ENCODE data around the gene CERCAM.

DNA sequence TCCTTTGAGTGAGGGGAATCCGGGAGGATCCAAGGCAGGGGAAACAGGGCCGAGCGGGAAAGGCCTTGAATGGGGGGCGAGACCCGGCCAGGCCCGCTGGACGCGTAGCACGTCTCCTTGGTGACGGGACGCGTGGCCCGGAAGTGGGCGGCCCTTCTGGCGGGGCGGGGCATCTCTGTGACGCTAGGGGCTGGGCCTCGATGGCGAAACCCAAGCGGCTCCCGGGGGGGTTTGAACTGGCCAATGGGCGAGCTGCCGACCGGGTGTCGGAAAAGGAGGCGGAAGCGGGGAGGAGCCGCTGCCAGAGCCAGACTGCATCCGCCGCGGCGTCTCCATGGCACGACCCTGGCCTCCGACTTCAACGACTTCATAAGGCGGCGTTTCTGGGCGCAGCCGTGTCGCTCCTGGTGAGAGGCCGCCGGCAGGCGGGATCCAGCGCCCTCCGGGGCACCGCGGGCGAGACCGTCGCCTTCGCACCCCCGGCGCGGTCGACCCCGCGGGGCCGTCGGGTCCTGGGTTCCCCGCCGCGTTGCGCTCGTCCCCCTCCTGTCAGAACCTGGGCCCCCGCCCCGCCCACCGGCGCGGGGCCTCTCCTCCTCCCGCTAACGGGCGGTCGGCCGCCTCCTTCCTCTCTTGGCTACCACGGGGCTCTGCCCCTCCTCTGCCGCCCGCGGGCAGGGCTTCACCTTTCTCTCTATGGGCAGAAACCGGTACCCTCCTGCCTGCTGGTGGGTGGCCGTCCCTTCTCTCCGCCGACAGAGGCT is 35.4 kb downstream of the CERCAM start, which contains the start of gene ODF2:
- TF ChIP-seq POLR2A (IDR thresholded peaks at IDR 0.05; ENCODE audit: low read length) = peak; percentile 55
- TF ChIP-seq, protein P1, sequence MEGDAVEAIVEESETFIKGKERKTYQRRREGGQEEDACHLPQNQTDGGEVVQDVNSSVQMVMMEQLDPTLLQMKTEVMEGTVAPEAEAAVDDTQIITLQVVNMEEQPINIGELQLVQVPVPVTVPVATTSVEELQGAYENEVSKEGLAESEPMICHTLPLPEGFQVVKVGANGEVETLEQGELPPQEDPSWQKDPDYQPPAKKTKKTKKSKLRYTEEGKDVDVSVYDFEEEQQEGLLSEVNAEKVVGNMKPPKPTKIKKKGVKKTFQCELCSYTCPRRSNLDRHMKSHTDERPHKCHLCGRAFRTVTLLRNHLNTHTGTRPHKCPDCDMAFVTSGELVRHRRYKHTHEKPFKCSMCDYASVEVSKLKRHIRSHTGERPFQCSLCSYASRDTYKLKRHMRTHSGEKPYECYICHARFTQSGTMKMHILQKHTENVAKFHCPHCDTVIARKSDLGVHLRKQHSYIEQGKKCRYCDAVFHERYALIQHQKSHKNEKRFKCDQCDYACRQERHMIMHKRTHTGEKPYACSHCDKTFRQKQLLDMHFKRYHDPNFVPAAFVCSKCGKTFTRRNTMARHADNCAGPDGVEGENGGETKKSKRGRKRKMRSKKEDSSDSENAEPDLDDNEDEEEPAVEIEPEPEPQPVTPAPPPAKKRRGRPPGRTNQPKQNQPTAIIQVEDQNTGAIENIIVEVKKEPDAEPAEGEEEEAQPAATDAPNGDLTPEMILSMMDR (IDR thresholded peaks at IDR 0.05) = no peak
- TF ChIP-seq, protein P2, sequence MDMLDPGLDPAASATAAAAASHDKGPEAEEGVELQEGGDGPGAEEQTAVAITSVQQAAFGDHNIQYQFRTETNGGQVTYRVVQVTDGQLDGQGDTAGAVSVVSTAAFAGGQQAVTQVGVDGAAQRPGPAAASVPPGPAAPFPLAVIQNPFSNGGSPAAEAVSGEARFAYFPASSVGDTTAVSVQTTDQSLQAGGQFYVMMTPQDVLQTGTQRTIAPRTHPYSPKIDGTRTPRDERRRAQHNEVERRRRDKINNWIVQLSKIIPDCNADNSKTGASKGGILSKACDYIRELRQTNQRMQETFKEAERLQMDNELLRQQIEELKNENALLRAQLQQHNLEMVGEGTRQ (IDR thresholded peaks at IDR 0.05) = peak; percentile 18; the same call in 1 of the 2 replicates
